SHP77 (cell line): ENCODE measurements around the gene MEGF6.

Experiments used
- DNase-seq, 2 experiments: peaks; one replicate each; lab custom pipeline; 2025; lab: John Stamatoyannopoulos, UW

The MEGF6 gene

DNA sequence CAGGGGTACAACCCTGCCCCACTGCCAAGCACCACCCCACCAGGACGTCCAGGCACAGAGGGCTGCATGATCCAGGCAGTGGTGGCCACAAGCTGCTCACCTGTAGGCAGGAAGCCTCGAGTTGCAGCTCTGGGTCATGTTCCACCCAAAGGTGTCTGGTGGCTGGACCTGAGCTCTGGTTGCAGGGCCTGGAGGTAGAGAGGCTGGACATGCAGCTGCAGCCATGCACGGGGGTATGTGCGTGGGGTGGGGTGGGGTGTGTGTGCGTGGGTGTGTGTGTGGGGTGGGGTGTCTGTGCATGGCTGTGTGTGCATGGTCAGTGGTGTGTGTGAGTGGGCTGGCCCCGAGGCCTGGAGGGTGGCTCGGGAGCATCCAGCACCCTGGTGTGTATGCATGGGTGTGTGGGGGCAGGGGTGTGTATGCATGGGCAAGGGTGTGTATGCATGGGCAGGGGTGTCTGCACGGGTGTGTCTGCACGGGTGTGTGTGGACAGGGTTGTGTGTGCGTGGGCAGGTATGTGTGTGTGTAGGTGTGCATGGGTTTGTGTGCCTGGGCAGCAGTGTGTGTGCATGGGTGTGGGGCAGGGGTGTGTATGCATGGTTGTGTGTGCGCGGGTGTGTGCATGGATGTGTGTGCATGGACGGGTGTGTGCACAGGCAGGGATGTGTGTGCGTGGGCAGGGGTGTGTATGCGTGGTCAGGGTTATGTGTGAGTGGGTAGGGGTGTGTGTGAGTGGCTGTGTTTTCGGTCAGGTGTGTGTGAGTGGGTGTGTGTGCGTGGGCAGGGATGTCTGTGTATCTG, 141.3 kb downstream of the MEGF6 start:
- no peak for DNase-seq

DNA sequence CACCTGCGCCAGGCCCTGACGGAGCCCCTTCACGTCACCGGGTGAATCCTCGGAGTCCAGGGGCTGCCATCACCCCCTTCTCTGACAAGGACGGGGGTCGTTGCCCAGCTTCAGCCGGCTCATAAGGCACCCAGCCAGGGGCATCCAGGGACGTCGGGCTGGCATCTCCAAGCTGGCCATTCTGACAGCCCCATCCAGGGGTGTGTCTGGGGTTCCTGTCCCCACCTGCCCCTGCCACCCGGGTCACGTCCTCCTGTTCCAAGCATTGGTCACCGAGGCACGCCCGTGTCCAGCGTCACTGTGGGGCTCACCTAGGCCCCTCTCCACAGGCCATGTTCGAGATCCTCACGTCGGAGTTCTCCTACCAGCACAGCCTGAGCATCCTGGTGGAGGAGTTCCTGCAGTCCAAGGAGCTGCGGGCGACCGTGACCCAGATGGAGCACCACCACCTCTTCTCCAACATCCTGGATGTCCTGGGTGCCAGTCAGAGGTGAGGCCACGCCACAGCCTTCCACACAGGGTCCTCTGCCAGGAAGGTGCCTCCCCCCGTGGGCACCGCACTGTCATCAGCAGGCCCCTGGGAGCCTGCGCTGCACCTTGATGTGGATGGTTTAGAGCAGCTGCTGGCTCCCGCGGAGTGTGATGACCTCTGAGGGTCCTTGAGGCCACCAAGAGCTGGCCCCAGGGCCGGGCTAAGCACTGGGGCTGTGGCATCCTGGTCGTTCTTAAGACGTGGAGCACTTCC, 142.0 kb downstream of the MEGF6 start:
- no peak for DNase-seq

GRCh38 chr1:3468236-3469103, 142.8 kb downstream of the MEGF6 start:
- DNase-seq = no peak

DNA sequence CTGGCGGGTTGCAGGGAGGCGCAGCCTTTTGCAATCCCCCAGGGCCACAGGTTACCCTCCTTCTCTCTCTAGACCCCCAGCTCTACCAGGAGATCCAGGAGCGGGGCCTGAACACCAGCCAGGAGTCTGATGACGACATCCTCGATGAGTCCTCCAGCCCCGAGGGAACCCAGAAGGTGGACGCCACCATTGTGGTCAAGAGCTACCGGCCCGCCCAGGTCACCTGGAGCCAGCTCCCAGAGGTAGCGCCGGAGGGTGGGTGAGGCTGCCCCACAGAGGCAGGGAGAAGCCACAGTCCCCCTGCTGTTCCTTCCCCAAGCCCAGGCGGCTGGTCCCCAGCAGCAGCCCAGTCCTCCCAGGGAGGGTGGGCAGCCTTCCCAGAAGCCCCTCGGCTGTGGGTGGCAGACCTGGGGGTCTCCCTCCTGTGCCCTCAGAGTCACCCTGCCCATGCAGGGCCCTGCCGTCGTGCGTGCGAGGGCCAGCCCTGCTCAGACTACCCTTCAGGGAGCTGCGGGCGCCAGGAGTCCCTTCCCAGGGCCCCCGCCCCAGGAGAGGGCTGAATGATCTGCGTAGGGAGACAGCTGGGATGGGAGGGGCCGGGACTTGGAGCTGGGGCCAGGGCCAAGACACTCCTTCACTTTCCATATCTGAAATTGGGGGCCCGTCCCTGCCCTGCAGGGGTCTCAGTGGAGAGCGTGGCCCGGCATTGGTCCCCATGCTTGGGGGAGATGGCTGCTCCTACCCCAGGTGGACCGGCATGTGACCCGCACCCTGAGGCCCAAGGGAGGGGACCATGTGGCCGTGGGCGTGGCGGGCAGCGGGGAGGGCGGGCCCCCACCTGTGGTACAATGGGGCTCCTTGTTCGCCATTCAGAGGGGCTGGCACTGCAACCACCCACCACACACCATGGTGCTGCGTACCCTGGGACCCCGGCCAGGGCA, 143.9 kb downstream of the MEGF6 start:
- DNase-seq = no peak

GRCh38 chr1:3466366-3467075, 144.8 kb downstream of the MEGF6 start:
- DNase-seq = no peak

- DNase-seq = no peak
These were observed 145.4 kb downstream of the MEGF6 start for GRCh38 chr1:3465935-3466321.

DNA sequence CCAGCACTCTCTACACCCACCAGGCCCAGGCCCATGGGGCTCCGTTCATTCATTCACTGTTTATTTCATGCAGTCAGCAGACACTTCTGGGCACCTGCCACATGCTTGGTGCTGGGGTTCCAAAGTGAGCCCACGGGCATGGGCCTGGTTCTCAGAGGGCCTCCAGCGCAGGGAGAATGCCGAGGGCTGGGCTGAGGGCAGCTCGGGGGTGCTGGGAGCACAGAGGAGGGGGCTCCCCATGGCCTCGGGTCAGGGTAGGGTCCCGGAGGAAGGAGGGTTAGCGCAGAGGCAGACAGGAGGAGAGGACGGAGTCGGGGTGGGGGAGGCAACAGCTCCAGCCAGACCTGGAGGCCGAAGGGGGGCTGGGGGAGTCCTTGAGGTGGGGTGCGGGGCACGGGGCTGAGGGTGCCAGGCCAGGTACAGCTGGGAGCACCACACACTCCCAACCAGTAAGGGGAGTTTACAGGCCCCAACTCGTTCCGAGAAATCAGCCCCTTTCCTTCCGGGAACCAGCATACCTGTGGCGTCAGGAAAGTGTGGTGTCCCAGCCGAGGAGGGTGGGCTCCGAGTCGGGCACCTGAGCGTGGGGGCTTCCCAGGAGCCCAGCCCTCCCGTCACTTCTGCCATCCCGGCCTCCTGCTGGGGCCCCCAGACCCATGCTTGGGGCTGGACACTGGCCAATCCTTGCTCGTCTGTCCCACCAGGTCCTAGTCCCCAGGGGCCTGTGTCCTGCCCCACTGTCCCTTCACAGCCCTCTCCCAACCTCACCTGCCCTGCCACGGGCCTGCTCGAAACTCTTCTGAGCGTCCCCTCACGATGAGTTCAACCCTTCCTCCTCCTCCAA, 146.0 kb downstream of the MEGF6 start:
- DNase-seq = no peak

DNA sequence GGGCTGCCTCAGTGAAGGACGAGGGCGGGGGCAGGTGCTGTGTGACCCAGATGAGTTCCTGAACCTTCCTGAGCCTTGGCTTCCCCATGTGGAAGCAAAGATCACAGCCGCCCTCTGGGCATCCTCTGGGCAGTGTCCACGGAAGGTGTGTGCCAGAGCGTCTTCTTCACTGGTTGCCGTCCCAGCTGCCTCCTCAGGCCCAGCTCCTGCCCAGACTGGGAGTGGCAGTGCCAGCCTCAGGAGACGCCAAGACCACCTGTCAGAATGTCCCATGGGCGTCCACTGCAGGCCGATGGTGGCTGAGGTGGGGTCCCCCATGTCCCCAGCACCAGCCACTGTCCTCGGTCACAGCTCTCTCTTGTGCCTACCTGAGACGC, 146.7 kb downstream of the MEGF6 start:
- DNase-seq = no peak

GRCh38 chr1:3463891-3464648, 147.2 kb downstream of the MEGF6 start:
- no peak for DNase-seq

DNA sequence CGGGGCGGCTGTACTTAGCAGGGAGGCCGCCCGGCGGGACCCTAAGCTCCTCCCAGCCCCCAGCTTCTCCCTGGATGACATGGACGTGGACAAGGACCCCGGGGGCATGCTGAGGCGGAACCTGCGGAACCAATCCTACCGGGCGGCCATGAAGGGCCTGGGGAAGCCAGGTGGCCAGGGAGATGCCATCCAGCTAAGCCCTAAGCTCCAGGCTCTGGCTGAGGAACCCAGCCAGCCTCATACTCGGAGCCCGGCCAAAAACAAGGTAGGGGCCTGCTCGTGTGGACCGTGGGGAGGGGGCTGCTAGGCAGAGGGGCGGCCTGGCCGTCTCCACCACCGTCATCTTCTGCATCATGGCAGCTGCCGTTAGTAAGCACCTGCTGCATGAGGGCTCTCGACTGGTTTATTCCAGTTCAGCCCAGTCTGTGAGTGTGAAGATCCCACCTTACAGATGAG, 147.9 kb downstream of the MEGF6 start:
- DNase-seq = no peak

DNA sequence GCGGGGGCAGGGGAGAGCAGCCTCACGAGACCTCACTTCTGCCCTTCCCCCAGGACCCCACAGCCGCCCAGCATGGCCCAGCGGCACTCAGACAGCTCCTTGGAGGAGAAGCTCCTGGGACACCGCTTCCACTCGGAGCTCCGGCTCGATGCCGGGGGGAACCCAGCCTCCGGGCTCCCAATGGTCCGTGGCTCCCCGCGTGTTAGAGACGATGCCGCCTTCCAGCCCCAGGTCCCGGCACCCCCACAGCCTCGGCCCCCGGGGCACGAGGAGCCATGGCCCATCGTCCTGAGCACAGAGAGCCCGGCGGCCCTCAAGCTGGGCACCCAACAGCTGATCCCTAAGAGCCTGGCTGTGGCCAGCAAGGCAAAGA, 148.3 kb downstream of the MEGF6 start:
- no peak for DNase-seq

DNA sequence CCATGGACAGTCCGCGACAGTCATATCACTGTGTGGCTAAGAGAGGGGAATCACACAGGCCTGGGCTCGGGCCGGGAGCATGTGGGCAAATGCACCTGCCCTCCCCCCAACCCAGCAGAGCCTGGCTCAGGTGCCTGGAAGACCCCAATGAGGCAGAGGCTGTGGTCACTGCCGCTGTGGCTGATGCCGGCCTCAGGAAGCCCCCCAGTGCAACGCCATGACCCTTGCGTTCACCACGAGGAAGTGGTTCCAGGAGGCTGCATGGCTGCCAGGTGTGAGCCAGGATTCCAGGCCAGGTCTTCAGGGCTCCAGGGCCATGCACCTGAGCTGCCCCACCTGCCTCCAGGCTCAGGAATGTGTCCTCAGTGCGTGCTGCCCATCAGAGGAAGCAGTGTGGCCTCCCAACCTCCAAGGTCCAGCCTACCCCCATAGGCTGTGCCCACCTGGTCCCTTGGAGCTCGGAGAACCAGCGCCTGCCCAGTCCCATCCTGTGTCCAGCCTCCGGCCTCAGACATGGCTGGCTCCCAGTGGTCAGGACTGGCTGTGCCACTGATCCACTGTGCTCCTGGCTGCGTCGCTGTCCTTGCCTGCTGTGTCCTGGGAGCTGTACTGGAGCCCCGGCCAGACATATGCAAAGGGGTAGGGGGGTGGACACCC, 148.8 kb downstream of the MEGF6 start:
- no peak for DNase-seq

DNA sequence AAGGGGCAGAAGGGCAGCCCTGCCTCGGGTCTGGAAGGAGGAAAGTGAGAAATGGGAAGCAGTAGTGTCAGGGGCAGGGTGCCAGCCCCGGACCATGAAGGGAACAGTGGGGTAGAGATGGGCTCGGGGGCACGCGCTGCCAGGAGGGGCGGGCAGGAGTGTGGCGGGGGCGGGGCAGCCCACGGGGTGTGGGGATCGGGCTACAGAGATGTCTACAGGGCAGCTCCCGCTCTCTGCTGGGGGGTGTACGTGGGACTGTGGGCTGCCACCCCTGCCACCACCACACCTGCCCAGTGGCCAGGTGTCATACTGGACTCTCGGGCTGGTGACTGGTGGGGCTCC, 149.4 kb downstream of the MEGF6 start:
- DNase-seq = no peak

DNA sequence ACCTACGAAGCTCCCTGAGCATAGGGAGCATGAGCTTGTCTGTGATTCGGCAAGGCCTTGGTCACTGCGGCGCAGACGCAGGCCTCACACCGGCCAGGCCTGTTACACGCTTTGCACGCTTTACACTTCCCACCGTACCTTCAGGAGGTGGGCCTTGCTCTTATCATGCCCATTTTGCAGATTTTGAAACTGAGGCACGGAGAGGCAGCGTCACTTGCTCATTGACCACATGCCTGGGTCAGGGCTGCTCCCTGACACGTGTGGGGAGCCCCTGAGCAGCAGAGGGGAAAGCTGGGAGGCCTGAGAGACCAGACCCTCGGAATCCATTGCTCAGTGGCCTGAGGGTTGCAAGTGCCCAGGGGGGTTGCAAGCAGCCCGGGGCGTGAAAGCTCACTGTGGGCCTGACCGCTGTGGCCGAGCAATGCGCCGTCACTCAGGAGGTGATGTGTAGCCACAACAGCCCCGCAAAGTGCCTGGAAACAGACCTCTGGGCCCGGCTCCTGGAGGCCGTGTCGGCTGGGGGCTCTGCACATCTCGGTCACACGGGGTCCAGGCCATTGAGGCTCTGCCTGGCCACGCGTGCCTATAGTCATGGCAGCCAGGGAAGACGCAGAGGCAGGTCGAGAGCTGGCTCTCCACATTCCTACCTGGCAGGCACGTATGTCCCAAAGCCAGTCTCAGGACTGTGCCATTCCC, 149.9 kb downstream of the MEGF6 start:
- DNase-seq = no peak

DNA sequence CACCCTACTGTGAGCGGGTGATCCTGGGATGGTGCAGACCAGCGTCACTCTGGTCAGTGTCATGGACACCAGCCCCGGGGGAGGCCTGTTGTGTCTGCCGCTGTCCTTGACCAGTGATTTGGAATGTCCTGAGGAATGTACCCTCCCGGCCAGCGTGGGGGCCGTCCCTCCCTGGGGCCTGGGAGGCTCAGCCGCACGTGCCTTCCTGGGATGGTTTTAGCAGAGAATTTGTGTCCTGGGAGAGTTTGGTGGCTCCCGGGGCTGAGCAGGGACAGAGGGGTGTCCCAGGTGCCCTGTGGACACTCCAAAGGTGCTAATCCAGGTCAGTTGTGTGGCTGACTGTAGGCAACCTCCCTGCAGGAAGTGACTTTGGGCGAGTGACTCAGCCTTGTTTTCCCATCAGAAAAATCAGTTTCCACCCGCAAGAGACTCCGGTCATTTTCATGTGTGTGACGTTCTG, 150.6 kb downstream of the MEGF6 start:
- DNase-seq = no peak

- no peak for DNase-seq
These were observed 151.2 kb downstream of the MEGF6 start for GRCh38 chr1:3459940-3460671.
